Osteoblast (primary cell): ENCODE measurements around the gene USP53. TPM values are rescaled to one million over a fixed set of nuclear protein-coding genes. Genes with fewer than 3 reads are reported as not detected.

Experiments
- DNase-seq: peaks from one replicate; pipeline ENCODE4 v3.0.0; 2011; ENCODE audit warnings: low spot score, mixed read lengths; ENCODE audit not compliant: insufficient read length; ENCODE audit errors: missing footprints
- H2AFZ ChIP-seq: 2 replicates; pipeline ENCODE4 v1.6.0; 2011; ENCODE audit warnings: mild to moderate bottlenecking, low read length
- H3K27ac ChIP-seq: 2 replicates; pipeline ENCODE4 v1.5.1; 2011; ENCODE audit warnings: mild to moderate bottlenecking, low read depth, low read length, moderate library complexity
- H3K27me3 ChIP-seq: 2 replicates; pipeline ENCODE4 v1.6.0; 2012; ENCODE audit warnings: mild to moderate bottlenecking, control low read depth, inconsistent platforms, low read length, moderate library complexity; ENCODE audit not compliant: insufficient read depth
- H3K36me3 ChIP-seq: 2 replicates; pipeline ENCODE4 v1.5.1; 2011; ENCODE audit warnings: mild to moderate bottlenecking, low read length, control low read depth, moderate library complexity; ENCODE audit not compliant: insufficient read depth
- H3K4me1 ChIP-seq: 2 replicates; pipeline ENCODE4 v1.5.1; 2011; ENCODE audit warnings: mild to moderate bottlenecking, low read length, control low read depth, moderate library complexity; ENCODE audit not compliant: insufficient read depth
- H3K4me2 ChIP-seq: 2 replicates; pipeline ENCODE4 v1.6.0; 2011; ENCODE audit warnings: mild to moderate bottlenecking, low read length; ENCODE audit not compliant: insufficient read depth
- H3K4me3 ChIP-seq: fragments of 200-600 bp; sonication (generic); 3 replicates; pipeline ENCODE4 v1.5.1; 2012; ENCODE audit warnings: mild to moderate bottlenecking, low read length, inconsistent platforms; ENCODE audit not compliant: insufficient read depth
- H3K79me2 ChIP-seq: 2 replicates; pipeline ENCODE4 v1.6.0; 2012; ENCODE audit warnings: mild to moderate bottlenecking, low read length, control low read depth, inconsistent platforms; ENCODE audit not compliant: insufficient read depth
- H3K9me3 ChIP-seq: 2 replicates; pipeline ENCODE4 v1.5.1; 2011; ENCODE audit warnings: low read depth, low read length, control low read depth
- H4K20me1 ChIP-seq: 2 replicates; pipeline ENCODE4 v1.6.0; 2012; ENCODE audit warnings: mild to moderate bottlenecking, low read length, control low read depth; ENCODE audit not compliant: insufficient read depth
- CTCF ChIP-seq: IDR thresholded peaks from 2 replicates; pipeline ENCODE4 v1.5.1; 2011; ENCODE audit warnings: mild to moderate bottlenecking, low read depth, low read length, moderate library complexity; ENCODE audit errors: extremely low read depth
- total RNA-seq: library from RNA; depleted of rRNA; stranded (reverse); fragments of >200 nt; gene quantifications from 2 replicates; pipeline ENCODE4 v1.2.3, GENCODE V29; 2012

USP53 gene
- total RNA-seq, 1 donor, result 61.9 TPM

GRCh38 chr4:119221412-119221811, 8.9 kb downstream of the USP53 start:
- H3K27me3 ChIP-seq, result no peaks in the 10 kb centered on the region
- H3K9me3 ChIP-seq, result no peaks in the 10 kb centered on the region
- no peak for TF ChIP-seq CTCF
- no peak overlapping the region for H3K27ac ChIP-seq
- H3K79me2 ChIP-seq, result peaks cover 34% of the 10 kb centered on the region
- peaks cover 15% of the 10 kb centered on the region for H3K36me3 ChIP-seq
- no peak overlapping the region for H3K4me3 ChIP-seq
- H4K20me1 ChIP-seq, result no peaks in the 10 kb centered on the region
- H2AFZ ChIP-seq, result no peak overlapping the region
- no peak overlapping the region for H3K4me2 ChIP-seq
- no peak for DNase-seq
- H3K4me1 ChIP-seq, result peaks cover 7% of the 10 kb centered on the region

GRCh38 chr4:119227690-119228089, 15.2 kb downstream of the USP53 start:
- no peaks in the 10 kb centered on the region for H4K20me1 ChIP-seq
- no peak overlapping the region for H3K27ac ChIP-seq
- H3K4me3 ChIP-seq, result no peak overlapping the region
- peaks cover 7% of the 10 kb centered on the region for H3K4me1 ChIP-seq
- no peak overlapping the region for H2AFZ ChIP-seq
- H3K9me3 ChIP-seq, result no peaks in the 10 kb centered on the region
- no peak for TF ChIP-seq CTCF
- H3K36me3 ChIP-seq, result peaks cover 7% of the 10 kb centered on the region
- H3K79me2 ChIP-seq, result peaks cover 33% of the 10 kb centered on the region
- no peaks in the 10 kb centered on the region for H3K27me3 ChIP-seq
- no peak overlapping the region for H3K4me2 ChIP-seq
- DNase-seq, result no peak

- Histone ChIP-seq H3K4me1 (peaks cover 9% of the 10 kb centered on the region), H2AFZ (no peak overlapping the region), H3K36me3 (peaks cover 7% of the 10 kb centered on the region), H3K4me2 (no peak overlapping the region), H4K20me1 (no peaks in the 10 kb centered on the region), H3K27ac (no peak overlapping the region), H3K9me3 (no peaks in the 10 kb centered on the region), H3K4me3 (no peak overlapping the region), H3K27me3 (no peaks in the 10 kb centered on the region), H3K79me2 (peaks cover 33% of the 10 kb centered on the region)
- no peak for DNase-seq
- no peak for TF ChIP-seq CTCF
Measured at GRCh38 chr4:119228406-119228805, 15.9 kb downstream of the USP53 start.

GRCh38 chr4:119229908-119230687, 17.6 kb downstream of the USP53 start:
- Histone ChIP-seq H3K36me3 (peaks cover 7% of the 10 kb centered on the region), H3K27me3 (no peaks in the 10 kb centered on the region), H3K9me3 (no peaks in the 10 kb centered on the region), H3K4me1 (peaks cover 14% of the 10 kb centered on the region), H3K79me2 (peaks cover 40% of the 10 kb centered on the region), H3K27ac (no peak overlapping the region), H3K4me3 (no peak overlapping the region), H4K20me1 (no peaks in the 10 kb centered on the region), H3K4me2 (no peak overlapping the region), H2AFZ (no peak overlapping the region)
- no peak for TF ChIP-seq CTCF
- no peak for DNase-seq
